Raji (cell line): ENCODE measurements around the gene TAGLN2.

Experiments
- POLR2A ChIP-seq: IDR thresholded peaks from 2 replicates; pipeline ENCODE4 v1.6.1; 2011; ENCODE audit warnings: low read depth, low read length, control low read depth; ENCODE audit not compliant: insufficient read depth

Gene TAGLN2

DNA sequence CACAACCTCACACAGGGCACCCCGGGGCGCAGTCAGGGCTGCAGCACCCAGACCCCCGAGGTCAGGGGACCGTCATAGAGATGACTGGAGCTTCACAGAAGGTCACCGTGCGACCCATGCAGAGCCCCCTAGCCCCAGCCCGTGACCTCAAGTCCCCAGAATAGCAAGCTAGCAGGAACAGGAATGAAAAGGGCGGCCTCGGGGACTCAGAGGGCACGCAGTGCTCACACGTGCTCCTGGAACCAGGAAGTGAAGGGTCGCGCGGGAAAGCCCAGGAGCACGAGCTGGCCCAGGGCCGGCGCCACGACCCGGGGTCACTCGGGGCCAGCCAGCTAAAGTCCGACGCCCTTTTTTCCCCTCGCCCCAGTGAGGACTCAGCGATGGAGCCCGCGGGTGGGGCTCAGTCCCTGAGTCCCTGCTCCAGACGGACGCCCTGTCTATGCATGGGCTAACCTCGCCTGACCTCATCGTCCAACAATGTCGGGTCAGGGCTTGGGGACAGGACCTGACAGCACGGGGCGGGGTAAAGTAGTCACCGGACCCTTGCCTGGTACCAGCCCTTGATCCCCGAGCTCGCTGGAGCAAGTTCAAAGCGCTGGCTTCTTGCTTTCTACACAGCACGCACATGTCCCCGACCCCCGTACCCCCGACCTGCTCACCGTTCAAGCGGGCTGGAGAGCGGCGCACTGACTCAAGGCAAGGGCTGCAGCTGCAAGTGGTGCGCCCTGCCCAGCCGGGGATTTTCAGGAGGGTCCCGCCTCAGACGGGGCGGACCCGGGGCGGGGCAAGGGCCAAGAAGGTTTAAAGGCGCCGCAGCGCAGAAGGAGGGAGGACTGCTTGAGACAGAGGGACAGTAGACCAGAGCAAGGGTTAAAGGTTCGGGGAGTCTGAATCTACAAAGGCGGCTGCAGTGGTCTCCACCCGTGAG lies at the start of gene TAGLN2:
Gene TAGLN2 (minus strand): TSS at position 717 of the 928 bp plus-strand sequence. CDS start 4,998 bp downstream, outside the sequence.
- peak; percentile 99 for TF ChIP-seq POLR2A

GRCh38 chr1:159974350-159974965 lies 49.2 kb upstream of the TAGLN2 start:
- TF ChIP-seq POLR2A, result no peak

DNA sequence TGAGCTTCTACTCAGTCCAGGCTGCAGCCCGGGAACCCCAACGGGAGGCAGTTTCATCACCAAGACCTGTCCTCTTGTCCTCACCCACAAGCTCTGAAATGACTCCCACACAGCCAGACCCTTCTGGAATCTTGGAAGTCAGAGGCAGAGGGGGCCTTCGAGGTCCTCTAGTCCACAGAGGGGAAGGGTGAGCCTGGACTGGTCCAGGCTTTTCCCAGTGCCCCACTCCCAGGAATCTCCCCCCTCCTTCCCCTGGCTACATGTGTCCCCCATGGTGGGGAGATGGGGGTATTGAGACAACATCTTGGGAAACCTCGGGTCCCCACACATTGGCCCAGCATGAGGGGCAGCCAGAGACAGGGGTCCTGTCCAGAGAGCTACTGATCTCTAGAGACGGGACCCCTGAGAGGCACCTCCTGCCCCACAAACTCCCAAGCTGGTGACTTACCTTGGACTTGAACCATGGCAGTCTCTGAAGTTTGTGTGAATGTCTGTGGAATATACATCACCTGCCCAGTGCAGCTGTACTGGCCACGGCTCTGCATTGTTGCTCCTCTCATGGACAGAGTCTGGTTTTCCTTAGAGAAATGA lies 48.1 kb upstream of the TAGLN2 start:
- no peak for TF ChIP-seq POLR2A

DNA sequence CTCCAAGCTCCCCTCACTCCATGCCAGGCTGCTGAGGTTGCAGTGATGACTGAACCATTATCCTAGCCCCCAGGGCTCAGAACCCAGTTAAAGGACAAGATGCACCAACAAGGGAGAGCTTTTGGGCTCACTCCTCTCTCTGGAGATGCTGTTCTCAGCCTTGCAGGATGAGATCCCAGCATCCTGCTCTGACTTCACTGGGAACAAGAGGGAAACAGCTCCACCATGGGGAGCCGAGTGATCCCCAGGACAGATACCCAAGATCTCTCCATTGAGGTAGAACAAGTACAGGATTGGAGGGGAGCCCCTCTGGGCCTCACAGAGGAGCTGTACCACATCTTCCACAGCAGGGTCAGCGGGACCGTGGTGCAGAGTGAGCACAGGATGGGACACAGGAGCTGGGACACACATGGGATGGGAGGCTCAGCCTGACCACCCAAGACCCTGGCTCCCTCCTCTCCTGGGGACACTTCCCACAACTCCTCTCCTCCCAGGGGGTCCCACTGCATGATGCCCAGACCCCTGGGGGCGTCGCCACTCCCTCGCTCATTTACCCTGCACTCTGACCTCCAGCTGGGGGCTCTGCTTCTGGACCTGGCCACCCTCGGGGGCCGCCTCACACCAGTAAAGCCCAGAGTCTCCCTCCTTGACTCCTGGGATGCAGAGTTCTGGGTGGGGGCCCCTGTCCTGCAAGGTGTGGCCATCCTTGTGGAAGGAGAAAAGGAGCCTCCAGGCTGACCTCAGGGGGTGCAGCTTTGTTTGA lies 47.3 kb upstream of the TAGLN2 start:
- no peak for TF ChIP-seq POLR2A

- TF ChIP-seq POLR2A, result no peak
Measured at GRCh38 chr1:159970932-159971342, 45.6 kb upstream of the TAGLN2 start.

DNA sequence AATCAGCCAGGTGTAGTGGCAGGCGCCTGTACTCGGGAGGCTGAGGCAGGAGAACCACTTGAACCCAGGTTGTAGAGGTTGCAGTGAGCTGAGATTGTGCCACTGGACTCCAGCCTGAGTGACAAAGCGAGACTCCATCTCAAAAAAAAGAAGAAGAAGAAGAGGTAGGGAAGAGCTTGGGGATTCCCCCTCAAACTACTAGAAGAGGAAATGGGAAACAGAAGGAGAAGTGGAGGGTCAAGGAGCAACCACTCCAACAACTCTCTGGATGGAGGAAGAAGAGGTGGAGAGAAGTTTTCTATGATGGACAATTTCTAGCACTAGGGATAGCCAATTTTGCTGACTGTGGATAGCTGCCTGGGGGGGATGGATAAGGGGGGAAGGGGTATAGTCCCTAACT lies 43.6 kb upstream of the TAGLN2 start:
- TF ChIP-seq POLR2A, result no peak

DNA sequence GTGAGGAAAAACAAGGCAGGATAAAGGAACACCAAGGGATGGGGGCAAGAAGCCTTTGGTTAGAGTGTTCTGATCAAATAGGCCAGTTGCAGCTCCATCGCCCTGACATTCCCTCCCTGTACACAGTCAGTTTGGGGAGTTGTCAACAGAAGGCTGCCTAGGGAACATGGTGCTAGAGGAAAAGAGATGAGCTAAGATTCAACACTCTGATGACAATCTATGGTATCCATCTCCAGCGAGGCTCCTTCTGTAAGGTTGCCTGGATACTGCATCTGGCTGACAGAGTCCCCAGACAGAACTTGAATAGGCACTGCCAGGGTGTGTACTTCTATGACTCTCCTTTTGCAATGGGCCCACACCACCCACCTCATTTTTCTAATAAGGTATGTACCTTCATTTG lies 40.0 kb upstream of the TAGLN2 start:
- TF ChIP-seq POLR2A, result no peak

- no peak for TF ChIP-seq POLR2A
Measured at GRCh38 chr1:159964144-159964543, 38.8 kb upstream of the TAGLN2 start.

GRCh38 chr1:159962176-159962575 lies 36.9 kb upstream of the TAGLN2 start:
- TF ChIP-seq POLR2A, result no peak

DNA sequence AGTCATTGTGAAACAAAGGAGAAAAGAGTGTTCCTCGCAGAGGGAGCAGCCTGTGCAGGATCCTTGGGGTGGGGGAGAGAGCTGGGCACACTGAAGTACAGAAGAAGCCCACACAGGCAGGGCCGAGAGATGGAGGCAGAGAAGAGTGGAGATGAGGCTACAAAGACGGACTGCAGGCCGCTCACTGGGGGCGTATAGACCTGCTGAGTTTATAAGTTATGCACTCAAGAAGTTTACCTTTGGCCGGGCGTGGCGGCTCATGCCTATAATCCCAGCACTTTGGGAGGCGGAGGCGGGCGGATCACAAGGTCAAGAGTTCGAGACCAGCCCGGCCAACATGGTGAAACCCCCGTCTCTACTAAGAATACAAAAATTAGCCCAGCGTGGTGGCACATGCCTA lies 36.3 kb upstream of the TAGLN2 start:
- no peak for TF ChIP-seq POLR2A

- TF ChIP-seq POLR2A, result no peak
Measured at GRCh38 chr1:159960721-159961381, 35.5 kb upstream of the TAGLN2 start.

DNA sequence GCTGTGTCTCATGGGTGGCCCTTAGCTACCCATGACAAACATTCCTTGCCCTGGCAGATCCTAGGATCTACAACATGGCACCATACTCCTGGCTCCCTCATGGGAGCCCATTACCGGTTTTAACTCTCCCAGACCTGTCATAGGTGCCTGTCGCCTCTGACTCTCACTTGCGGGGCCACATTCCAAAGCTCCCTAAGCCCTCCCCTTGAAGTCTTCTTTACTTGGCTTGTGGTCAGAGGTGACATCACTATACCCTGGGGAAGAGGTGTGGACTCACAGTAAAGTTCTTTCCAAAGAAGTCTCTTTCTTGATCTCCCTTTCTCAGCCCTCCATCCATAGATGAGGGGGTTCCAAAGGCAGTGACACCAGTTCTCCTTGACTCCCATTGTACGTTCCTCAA lies 34.1 kb upstream of the TAGLN2 start:
- TF ChIP-seq POLR2A, result no peak

DNA sequence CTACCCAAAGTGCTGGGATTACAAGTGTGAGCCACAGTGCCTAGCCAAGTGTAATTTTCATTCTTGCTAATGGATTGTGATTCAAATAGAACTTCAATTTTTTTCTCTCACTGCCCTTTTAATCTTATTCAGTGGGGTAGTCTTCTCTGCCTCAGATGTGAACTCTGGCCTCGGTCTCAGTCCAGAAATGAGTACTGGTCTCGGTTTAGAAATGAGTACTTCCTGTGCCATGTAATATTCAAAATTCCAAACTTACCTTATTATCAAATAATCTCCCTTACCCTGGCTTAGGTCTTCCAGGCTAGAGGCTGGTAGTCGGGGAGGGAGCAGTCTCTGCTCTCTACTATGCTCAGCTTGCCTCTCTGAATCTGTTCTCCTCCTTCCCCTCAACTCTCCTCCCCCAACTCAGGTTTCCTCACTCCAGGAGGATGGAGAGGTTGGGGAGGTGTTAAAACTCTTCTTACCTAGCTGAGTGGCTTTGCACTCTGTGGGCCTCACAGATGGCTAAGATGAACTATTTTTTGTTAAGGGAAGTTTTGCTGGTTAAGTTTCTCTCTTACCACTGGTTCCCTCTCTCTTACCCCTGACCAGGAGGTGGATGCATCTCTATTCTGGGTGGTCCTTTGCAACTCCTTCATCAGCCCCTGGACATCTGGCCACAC lies 33.5 kb upstream of the TAGLN2 start:
- TF ChIP-seq POLR2A, result no peak

GRCh38 chr1:159957824-159958268 lies 32.5 kb upstream of the TAGLN2 start:
- no peak for TF ChIP-seq POLR2A
